ENCODE measurements around the gene VWA2.

VWA2 gene

DNA sequence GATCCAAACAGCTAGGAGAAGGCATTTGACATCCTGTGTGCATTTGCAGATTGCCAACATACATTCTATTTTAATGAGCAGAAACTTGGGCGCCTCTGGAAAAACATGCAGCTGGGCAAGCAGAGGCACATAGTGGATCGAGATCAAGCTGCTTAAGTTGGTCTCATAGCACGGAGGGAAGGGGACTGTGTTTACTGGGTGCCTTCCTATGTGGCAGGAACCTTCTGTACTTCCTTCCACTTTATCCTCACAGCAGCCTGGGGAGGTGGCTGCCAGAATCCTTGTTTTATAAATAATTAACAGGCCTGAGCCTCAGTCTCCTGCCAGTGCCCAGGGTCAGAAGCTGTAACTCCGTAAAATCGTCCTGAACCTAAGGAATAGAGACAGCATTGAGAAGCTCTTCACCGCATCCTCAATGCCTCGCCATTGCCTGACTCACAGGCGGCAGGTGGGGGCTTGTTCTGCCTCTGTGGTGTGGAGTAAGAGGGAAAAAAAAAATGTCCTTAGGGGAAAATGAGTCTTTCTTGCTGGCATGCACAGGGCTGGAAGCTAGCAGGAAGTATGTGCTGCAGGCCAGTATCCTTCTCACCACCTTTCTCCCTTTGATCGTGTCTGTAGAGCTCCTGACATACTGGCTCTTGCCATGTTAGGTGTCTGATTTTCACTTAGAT, 6.2 kb downstream of the VWA2 start:
- H3K27ac ChIP-seq: peak overlapping the region; percentile 36
- TF ChIP-seq, protein P1, sequence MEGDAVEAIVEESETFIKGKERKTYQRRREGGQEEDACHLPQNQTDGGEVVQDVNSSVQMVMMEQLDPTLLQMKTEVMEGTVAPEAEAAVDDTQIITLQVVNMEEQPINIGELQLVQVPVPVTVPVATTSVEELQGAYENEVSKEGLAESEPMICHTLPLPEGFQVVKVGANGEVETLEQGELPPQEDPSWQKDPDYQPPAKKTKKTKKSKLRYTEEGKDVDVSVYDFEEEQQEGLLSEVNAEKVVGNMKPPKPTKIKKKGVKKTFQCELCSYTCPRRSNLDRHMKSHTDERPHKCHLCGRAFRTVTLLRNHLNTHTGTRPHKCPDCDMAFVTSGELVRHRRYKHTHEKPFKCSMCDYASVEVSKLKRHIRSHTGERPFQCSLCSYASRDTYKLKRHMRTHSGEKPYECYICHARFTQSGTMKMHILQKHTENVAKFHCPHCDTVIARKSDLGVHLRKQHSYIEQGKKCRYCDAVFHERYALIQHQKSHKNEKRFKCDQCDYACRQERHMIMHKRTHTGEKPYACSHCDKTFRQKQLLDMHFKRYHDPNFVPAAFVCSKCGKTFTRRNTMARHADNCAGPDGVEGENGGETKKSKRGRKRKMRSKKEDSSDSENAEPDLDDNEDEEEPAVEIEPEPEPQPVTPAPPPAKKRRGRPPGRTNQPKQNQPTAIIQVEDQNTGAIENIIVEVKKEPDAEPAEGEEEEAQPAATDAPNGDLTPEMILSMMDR (conservative IDR thresholded peaks at IDR 0.05): no peak
- no peak for TF ChIP-seq ZFX (IDR thresholded peaks at IDR 0.05)

DNA sequence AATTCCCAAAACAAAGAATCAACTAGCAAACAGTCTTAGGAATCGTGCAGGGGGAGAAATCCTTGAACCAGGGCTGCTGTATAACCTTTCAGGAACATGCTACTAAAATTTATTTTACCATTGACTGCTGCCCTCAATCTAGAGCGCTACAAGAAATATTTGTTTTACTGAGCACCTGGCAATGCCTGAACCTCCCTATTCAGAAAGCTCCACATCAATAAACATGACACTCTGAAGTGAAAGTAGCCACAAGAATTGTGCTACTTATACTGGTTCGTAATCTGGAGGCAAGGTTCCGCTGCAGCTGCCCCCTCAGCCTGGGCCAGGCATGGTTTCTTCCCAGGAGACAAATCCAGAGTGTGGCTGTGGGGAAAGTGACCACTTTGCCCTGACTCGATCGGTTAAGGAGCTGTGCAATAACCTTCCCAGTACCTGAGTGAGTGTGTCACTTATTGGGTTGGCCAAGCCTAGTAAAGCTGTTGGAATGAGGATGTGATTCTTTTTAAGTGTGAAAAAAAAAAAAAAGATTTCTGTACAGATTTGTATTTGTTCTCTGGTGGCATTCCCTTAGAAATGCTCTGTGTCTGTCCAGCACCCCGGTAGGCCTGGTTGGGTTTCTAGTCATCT, 7.7 kb downstream of the VWA2 start:
- TF ChIP-seq, protein P1 (conservative IDR thresholded peaks at IDR 0.05): no peak
- no peak for TF ChIP-seq ZFX (IDR thresholded peaks at IDR 0.05)
- H3K27ac ChIP-seq: no peak overlapping the region

DNA sequence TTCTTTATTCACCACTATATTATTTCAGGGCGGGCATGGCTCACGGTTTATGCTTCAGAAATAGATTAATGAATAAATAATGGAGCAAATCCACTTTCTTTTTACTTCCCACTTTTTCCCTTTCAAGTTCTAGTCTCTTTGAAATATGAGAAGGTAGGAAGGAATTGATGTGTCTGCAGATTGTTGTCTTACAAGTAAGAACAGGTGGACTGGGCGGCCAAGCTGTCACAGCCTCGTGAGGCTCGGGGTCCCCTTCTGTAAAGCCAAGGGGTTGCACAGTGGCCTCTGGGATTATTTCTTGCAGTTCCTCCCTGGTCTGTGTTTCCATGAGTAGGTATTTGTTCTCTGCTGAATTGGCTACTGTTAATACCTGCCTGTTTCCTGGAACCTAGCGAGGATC, 11.2 kb downstream of the VWA2 start:
- no peak overlapping the region for H3K27ac ChIP-seq
- no peak for TF ChIP-seq ZFX (IDR thresholded peaks at IDR 0.05)
- TF ChIP-seq, protein P1 (conservative IDR thresholded peaks at IDR 0.05): no peak

DNA sequence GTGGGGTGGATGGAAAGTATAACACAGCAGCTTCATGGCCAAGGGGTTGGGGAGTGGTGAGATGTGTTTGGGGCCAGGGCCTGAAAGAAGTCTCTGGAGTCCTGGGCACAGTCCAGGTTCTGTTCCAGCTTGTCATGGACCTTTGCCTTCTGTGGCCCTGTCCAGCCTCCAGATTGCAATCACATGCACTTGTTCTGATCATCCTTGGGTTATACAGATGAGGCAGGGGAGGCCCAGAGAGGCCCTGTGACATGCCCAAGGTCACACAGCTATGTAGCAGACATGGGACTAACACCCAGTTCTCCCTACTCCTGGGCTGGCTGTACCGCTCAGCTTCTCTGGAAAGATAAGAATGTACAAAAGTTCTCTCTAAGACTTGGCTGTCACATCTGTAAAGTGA, 11.7 kb downstream of the VWA2 start:
- no peak for TF ChIP-seq ZFX (IDR thresholded peaks at IDR 0.05)
- TF ChIP-seq, protein P1 (conservative IDR thresholded peaks at IDR 0.05): no peak
- H3K27ac ChIP-seq: no peak overlapping the region

DNA sequence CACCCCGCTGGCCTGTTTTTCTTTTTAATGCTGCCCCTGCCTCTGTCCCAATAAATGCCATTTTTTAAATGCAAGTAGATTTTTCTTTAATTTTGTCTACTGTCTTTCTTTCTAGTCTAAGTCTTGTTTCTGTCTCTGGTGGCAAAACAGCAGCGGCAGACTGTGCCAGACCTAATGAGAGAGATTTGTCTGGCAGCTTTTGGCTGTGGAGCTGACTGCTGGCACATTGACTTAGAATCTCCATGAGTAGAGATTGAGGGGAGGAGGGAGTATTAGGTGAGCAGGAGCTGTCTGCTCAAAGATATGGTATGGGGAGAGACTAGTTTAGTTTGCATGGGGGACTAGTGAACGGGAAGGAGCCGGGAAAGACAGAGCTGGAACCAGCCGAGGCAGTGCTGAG, 13.0 kb downstream of the VWA2 start:
- no peak overlapping the region for H3K27ac ChIP-seq
- TF ChIP-seq ZFX (IDR thresholded peaks at IDR 0.05): no peak
- TF ChIP-seq, protein P1 (conservative IDR thresholded peaks at IDR 0.05): no peak

DNA sequence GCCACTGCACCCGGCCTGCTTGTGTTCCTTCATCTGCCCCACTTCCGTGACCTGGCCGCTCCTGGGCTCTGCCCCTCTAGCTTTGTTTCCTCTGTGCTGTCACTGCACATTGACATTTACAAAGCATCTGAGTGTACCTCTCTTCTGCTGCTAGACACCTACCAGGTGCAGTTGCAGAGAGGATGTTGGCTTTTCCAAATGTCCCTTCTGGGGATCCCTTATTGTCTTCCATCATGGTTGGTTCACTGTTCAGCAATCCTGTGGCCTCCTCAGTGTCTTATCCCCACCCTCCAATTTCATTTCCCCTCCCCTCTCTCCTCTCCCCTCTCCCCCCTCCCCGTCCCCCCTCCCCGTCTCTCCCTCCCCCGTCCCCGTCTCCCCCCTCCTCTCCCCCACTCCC, 13.8 kb downstream of the VWA2 start:
- TF ChIP-seq, protein P1 (conservative IDR thresholded peaks at IDR 0.05): no peak
- TF ChIP-seq ZFX (IDR thresholded peaks at IDR 0.05): no peak
- H3K27ac ChIP-seq: no peak overlapping the region

DNA sequence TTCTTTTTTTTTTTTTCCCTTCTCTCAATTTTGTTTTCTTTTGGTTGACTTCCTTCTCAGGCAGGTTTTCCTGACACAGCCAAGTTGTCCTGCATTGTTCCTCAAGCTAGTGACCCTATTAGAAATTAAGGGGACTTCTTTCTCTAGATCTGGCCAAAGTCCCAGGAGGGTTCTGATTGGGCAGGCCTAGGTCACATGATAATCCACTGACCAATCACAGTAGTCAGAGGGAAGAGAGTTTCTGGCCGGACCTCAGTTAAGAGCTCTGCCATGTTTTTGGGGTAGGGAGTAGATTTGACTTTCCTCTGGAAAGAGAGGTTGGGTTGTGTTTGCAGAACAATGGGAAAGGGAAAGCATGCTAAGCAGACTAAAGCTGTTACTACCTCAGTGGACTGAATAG, 16.2 kb downstream of the VWA2 start:
- no peak for TF ChIP-seq ZFX (IDR thresholded peaks at IDR 0.05)
- TF ChIP-seq, protein P1 (conservative IDR thresholded peaks at IDR 0.05): no peak
- H3K27ac ChIP-seq: no peak overlapping the region

Data from C4-2B (cell line).